Measurements from ENCODE around the gene ARL5C.
"Not testable (repeated sequence)": the region's sequence is repeated elsewhere in the genome, so short reads cannot be mapped to it uniquely, and the experiment has no call there.

Gene ARL5C

GRCh38 chr17:39139561-39139960 lies 26.4 kb downstream of the ARL5C start:
- DNase-seq: no peak

DNA sequence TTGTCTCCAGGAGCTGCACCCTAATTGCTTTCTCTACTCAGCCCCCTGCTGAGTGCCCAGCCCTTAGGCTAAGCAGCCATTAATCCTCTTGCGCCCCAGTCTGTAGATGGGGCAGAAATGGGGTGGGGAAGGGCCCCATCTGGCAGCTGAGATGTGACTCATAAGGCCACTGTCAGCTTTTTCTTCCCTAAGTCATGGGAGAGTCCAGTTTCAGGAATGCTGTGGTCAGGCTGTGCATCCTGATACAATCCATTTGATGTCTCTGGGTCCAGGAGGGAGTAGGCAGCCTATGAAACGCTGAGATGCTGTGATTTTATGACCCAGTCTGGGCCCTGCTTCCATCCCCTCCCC lies 26.8 kb downstream of the ARL5C start:
- no peak for DNase-seq

DNA sequence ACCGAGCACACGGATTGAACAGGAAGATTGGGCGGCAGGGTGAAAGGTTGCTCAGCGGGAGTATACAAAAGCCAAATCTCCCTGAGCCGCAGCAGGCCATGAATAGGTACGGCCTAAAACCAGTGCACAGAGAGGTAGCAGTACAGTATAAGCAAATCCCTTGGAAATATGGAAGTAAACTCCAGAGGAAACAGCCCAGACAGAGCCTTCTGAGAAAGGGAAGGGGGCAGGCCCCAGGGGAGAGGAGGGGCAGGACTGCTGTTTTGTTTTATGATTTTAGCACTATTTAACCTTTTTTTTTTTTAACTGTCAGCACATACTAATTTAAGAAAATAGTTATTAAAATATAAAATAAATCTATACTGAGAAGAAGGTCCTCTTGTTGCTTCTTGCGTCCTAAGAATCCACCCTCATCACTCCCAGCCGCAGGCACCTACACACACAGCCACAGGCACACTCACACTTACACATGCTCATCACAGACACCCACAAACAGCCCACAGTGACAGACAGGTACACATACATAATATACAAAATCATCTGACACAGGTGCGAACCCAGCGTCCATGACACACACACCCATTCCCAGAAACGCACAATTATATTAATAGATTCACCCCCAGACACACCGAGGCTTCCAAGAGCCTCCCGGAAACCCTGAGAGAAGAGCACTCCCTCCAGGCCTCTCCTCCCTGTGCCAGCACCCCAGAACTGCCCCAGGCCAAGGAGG lies 27.4 kb downstream of the ARL5C start:
- DNase-seq: no peak

- DNase-seq: no peak
These were observed 31.1 kb downstream of the ARL5C start for GRCh38 chr17:39134878-39135277.

DNA sequence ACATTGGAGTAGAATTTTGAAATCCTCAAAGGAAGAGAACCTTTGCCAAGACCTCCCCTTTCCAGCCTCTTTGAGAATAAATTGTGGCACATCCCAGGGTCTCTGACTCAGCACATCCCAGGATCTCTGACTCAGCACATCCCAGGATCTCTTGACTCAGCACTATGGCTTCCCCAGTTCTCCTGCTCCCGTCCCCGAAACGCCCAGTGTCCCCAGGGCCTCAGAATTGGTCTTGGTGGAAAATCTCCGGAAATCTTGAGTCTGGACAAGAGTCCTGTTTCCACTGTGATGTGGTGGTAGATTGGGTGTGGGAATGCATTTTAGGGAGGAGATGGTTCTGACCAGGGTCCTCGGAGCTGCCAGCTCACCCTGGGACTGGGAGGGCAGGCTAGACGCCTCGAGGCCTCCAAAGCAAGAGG lies 33.8 kb downstream of the ARL5C start:
- DNase-seq: no peak

GRCh38 chr17:39131616-39132015 lies 34.3 kb downstream of the ARL5C start:
- no peak for DNase-seq

GRCh38 chr17:39130205-39130604 lies 35.8 kb downstream of the ARL5C start:
- no peak for DNase-seq

DNA sequence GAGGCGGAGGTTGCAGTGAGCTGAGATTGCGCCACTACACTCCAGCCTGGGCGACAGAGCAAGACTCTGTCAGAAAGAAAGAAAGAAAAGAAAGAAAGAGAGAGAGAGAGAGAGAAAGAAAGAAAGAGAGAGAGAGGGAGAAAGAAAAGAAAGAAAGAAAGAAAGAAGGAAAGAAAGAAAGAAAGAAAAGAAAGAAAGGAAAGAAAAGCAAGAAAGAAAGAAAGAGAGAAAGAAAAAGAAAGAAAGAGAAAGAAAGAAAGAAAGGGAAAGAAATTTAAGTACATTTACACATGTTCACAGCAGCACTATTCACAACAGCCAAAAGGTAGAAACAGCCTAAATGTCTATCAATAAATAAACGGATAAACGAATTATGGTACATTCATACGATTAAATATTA lies 36.4 kb downstream of the ARL5C start:
- DNase-seq: not testable (repeated sequence)

- DNase-seq: no peak
These were observed 39.5 kb downstream of the ARL5C start for GRCh38 chr17:39126436-39126835.

DNA sequence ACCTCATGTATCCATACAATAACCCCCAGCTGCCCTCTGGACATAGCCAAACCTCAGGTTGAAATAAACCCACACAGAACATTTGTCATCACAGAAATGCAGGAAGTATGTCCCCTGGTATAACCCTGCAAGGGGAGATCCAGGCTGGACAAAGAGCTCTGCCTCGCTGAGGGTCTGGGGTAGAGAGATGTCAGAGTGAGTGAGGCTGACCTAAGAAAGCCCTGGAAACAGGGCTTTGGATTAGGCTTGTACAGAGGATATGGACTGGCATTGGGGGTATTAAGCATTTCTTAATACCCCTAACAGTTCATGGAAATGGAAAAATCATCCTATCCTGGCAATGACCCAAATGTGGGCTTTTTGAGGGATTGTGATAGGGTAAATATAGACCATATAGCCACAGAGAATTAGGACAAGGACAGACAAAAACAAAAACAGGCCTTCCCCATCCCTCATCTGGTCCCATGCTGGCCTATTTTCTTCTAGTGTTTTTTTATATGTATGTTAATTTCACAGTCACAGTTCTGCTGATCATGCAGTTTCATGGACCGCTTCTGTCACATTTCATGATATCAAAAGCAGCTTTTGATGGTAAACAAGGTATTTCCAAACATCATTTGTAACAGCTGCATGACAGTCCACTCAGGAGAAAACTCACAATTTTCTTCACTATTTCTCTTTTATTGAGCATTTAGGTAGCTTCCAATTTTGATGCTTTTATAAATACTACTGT lies 40.7 kb downstream of the ARL5C start:
- no peak for DNase-seq

- no peak for DNase-seq
These were observed 42.3 kb downstream of the ARL5C start for GRCh38 chr17:39123627-39124026.

DNA sequence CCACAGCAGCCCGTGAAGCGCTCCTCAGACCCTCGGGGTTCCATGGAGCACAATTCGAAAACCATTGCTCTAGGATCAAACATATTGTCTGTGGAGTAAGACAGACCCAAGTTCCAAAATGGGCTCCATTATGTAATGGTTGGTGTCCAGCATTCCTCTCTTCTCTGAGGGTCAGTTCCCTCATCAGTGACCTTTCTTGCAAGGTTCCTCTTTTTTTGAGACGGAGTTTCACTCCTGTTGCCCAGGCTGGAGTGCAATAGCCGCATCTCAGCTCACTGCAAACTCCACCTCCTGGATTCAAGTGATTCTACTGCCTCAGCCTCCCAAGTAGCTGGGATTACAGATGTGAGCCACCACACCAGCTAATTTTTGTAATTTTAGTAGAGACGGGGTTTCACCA lies 43.0 kb downstream of the ARL5C start:
- no peak for DNase-seq

GRCh38 chr17:39121919-39122318 lies 44.0 kb downstream of the ARL5C start:
- not testable (repeated sequence) for DNase-seq

DNA sequence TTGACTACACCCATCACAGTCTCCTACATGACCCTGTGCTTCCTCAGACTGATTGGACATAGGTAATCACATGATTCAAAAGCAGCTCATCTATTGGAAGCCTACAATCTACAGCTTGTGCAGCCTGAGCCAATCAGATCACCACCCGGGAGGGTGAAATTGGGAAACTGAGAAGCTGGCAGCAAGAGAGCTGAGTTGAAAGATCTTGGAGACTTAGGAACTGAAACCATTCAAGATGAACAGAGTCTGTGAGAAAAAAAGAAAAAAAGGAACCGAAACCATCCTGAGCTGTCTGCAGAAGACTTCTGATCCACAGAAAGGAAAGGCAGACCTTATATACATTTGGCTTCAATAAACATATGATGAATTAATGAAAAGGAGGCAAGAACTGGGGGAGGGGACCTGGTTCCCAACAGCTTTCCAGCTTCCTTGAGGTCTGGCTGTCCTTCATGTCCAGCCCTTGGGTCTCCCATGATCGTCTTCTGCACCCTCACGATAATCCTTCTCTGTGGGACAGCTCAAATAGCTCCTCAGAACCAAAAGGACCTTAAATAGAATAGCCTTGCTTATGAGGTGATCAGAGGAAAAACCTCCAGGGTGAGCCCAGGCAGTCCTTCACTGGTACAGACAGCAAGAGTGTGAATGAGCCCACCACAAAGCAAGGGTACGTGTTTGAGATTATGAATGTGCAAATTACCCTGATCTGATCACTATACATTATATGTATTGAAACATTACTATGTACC lies 47.1 kb downstream of the ARL5C start:
- no peak for DNase-seq

DNA sequence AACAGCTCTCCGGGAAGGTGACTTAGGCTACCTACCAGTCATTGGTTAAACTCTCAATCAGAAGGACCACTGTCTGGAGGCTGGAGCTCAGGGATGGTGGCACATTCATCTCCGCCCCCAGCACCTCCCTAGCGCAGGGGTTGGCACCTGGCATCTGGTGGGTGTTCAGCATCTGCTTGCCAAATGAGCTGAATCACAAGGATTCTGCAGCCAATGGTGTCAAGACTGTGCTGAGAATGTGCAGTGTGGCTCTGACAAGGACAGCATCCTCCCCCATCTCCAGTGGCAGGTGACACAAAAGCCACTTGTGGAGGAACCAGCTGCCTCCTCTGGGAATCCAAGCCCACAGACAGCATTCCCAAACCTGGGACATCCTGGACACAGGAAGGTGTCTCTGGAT lies 49.7 kb downstream of the ARL5C start:
- no peak for DNase-seq

- DNase-seq: no peak
These were observed 50.8 kb downstream of the ARL5C start for GRCh38 chr17:39115135-39115534.

DNA sequence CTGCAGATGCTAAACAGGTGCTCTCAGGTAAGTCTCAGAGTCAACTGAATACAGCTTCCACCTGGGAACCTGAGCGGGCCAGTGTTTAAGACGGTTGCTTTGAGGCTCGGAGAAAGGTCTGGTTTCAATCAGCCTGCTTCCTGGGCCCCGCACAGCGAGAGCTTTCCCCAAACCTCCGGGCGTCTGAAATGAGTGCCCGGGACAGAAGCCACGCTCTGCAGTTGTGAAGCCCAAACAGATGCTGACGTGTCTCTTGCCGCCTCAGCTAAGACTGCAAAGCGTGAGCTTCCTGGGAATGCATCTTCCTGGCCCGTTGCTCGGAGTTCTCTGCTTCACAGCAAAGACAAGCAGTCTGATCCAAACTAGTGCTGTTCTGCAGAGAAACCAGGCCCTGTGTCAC lies 51.2 kb downstream of the ARL5C start:
- no peak for DNase-seq

DNA sequence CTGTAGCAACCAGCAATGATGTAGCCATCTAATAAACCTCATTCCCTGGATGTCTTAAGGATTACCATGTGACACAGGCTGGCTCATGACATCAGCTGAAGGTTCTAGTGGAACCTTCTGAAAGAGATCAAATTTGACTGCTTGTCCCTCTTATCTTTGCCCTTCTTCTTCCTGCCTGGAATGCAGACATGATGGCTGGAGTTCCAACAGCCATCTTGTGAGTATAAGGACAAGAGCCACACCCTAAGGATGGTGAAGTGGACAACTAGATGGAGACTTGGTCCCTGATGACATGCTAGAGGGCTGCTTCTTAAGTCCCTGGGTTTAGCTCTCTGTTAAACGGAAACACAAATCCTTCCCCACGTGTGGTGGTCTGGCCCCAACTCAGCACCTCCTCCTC lies 52.1 kb downstream of the ARL5C start:
- DNase-seq: no peak

GRCh38 chr17:39110435-39111136 lies 55.4 kb downstream of the ARL5C start:
- no peak for DNase-seq

DNA sequence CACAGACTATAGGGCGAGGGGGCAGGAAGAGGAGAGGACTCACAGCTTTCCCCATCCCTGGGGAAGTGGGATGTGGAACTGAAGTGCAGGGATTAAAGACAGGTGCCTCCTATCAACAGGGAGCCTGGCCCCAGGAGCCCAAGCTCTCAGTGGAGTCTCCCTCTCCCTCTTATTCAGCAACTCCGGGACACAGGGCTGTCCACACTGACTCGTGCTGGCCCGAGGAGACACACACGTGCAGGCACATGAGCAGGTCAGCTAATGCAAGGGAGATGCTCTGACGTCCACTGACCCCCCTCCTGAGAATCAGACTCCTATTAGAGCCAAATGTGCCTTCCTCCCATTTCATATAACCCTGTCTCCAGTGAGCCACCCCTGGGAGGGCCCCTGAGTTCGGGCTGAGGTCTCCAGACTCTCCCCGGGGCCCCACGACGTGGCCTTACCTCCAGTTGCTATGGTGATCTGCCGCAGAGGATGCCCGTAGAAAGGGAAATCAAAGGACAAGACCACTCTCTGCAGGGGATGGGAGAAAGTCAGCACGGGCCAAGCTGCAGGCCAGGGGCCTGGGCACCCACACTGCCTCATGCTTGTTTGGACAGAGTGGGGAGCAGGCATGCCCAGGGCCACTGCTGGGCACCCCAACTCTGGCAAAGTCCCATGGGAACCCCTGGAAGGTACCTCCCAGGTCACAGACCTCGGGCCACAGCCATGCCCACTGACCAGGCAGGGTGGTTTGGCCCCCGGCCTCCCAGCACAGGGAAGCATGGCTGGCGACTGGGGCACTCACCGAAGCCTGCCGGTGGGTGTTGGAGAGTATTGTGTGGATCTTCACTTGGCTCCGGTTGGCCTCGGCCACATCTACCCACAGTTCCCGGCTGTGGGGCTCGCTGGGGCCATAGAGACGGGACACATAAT lies 57.2 kb downstream of the ARL5C start:
- DNase-seq: no peak

DNA sequence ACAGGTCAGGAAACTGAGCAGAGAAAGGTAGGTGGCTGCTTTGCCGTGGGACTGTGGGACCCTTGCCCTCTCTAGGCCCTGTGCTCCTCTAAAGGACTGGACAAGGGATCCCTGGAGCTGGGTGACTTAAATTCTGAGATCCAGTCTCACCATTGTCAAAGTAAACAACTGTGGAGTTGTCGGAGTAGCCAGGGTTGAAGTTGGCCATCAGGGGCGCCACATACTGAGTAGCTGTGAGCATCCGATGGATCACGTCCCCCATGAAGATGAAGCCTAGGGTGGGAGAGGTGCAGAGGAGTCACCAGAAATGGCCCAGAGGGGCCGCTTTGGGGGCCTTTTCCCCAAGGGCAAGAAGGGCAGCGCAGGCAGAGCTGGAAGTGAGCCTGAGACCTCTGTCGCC lies 58.0 kb downstream of the ARL5C start:
- no peak for DNase-seq

DNA sequence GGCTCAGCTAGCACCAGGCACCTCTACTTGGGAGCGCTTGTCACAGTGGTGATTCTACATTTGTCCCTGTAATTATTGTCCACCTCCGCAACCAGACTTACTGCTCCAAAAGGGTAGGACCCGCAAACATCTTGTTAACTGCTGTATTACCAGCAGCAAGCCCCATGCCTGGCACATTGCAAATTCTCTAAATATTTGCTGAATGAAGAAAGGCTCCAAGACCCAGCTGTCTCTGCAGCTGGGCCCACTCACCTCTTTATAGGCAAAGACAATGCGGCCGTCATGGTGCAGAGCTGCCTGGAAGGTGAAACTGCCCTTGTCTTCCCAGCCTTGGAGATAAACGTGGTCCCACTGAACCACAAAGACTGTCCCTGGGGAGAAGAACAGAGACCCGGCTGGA lies 58.8 kb downstream of the ARL5C start:
- DNase-seq: no peak
